GM21447 (cell line): ENCODE data around the gene NR4A1.

ENCODE experiments used
- ATAC-seq: cut with Tn5 transposase; IDR thresholded peaks from one replicate; pipeline ENCODE4 v1.9.1; 2021; ENCODE audit not compliant: unreplicated experiment

NR4A1 gene

DNA sequence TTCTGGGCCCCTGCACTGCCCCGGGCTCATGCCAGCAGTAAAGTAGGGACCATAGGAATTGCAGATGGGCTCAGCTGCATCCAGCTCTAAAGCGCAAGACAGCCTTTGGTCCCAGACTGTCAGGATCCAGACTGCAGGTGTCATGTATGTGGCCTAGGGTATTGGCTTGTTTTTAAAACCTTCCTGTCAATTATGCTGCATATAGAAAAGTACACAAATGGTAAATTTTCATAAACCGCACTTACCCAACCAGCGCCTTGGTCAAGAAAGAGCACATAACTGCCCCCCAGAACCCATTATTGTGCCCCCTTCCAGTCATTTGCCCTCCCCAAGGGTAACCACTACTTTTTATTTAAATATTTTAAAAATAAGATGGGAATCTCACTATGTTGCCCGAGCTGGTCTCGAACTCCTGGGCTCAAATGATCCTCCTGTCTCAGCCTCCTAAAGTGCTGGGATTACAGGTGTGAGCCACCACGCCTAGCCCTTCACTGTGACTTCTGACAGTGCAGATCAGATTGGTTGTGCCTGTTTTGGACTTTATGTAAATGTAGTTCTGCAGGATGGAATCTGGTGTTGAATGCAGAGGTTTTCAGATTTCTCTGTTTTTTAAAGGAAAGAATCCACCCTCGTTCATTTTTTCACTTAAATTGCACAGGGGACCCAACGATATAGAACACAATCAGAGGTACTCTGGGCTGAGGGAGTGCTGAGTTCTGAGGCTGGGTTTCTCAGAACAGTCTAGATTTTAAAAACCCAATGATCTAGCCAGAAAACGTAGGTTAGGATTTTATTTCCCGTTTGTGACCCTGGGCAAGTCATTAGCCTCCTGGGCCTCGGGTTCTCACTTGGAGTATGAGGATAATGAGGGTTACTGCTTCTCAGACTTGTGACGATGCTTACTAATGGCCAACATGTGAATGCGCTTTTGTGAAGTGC is 6.7 kb downstream of the NR4A1 start:
- ATAC-seq, result no peak

DNA sequence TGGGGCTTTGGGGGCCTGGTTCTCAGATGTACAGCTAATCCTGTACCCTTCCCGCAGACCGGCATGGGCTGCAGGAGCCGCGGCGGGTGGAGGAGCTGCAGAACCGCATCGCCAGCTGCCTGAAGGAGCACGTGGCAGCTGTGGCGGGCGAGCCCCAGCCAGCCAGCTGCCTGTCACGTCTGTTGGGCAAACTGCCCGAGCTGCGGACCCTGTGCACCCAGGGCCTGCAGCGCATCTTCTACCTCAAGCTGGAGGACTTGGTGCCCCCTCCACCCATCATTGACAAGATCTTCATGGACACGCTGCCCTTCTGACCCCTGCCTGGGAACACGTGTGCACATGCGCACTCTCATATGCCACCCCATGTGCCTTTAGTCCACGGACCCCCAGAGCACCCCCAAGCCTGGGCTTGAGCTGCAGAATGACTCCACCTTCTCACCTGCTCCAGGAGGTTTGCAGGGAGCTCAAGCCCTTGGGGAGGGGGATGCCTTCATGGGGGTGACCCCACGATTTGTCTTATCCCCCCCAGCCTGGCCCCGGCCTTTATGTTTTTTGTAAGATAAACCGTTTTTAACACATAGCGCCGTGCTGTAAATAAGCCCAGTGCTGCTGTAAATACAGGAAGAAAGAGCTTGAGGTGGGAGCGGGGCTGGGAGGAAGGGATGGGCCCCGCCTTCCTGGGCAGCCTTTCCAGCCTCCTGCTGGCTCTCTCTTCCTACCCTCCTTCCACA is 7.6 kb downstream of the NR4A1 start:
- no peak for ATAC-seq

DNA sequence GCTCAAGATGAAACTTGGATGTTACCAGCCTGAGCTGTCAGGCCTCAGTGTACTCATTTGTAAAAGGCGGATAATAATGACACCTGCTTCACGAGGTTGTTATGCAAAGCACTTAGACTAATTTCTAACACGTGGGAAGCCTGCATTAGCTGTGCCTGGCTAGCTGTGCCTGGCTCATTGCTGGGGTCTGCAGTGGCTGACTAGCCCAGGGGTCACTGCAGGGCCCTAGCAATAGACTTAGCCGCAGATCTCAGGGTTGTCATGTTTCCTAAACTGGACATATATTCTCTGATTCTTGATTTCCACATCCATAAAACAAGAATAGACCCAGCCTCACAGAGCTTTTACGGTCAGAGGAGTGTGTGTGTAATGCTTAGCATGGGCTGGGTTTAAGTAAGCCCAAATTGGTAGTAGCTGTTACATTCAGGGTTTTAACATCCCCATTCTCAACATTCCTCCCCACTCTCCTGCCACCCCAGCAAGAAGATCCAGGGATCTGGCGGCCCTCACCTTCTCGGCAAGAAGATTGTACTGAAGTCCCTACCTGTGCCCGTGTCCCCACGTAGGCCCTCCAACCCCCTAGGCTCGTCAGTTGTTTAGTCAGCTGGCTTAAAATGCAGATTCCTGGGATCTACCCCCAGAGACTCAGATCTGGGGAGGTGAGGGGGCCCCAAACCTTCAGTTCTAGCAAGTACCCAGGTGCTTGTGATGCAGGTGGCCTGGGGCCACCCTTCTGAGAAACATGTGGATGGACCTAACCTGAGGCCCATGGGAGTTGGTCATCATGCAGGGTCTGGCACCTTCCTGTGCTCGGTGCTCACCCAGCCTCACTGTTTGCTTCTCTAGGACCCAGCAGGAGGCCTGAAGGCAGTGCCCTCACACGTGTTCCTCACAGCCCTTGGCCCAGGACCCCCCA is 8.6 kb downstream of the NR4A1 start:
- no peak for ATAC-seq

DNA sequence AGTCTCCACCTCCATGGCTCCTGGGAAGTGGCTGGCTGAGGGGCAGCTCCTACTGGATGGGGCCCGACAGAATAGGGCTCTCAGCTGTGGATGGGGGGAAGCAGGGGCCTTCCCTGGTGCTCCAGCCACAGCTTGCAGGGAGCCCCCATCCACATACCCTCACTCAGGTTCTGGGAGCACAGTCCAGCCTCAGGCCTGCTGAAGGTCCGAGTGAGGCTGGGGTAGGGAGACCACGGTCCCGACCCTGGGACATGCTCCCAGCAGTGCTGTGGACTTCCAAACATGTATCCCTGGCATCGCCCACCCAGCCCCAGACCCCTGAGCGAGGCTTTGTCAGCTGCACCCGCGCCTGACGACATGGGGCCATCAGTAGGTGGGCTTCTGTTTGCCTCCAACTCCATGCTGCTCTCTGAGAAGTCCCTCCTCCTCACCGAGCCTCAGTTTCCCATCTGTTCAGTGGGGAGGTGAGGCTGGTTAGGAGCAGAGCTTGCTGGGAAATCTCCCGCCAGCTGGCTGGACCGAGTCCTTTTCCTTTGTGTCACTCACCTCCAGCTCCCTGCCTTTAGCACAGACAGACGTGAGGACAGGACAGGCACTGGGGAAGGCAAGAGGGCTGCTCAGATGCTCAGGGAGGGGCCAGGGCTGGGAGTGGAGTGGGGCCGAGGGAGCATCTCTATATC is 9.4 kb downstream of the NR4A1 start:
- ATAC-seq, result no peak

DNA sequence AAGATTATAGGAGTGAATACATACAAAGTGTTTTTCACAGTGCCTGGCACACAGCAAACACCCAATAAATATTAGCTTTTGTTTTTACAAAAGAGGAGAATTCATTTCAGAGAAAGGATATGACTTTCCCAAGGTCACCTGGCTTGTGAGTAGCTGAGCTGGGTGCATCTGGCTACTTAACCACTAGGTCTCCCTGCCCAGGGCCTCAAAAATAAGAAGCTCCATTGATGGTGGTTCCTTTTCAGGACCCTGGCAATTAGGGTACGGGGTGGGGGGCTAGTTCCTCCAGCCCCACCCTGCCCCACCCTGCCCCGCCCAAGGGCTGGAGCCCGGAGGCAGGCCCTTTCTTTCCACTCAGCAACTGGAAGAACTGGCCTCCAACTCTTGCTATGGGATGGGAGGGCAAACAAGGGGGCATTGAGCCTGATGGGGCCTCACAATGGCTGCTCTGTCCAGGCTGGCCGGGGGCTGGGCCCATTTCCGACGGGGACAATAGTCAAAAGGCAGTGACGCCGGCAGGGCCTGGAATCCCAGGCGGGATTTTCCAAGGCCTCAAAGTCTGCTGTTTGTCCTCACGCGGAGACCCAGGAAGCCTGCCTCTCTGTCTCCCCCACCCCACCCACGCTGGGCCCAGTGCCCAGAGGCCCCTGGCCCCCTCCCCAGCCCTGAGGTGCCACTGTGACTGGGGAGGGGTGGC is 10.4 kb downstream of the NR4A1 start:
- ATAC-seq, result no peak

DNA sequence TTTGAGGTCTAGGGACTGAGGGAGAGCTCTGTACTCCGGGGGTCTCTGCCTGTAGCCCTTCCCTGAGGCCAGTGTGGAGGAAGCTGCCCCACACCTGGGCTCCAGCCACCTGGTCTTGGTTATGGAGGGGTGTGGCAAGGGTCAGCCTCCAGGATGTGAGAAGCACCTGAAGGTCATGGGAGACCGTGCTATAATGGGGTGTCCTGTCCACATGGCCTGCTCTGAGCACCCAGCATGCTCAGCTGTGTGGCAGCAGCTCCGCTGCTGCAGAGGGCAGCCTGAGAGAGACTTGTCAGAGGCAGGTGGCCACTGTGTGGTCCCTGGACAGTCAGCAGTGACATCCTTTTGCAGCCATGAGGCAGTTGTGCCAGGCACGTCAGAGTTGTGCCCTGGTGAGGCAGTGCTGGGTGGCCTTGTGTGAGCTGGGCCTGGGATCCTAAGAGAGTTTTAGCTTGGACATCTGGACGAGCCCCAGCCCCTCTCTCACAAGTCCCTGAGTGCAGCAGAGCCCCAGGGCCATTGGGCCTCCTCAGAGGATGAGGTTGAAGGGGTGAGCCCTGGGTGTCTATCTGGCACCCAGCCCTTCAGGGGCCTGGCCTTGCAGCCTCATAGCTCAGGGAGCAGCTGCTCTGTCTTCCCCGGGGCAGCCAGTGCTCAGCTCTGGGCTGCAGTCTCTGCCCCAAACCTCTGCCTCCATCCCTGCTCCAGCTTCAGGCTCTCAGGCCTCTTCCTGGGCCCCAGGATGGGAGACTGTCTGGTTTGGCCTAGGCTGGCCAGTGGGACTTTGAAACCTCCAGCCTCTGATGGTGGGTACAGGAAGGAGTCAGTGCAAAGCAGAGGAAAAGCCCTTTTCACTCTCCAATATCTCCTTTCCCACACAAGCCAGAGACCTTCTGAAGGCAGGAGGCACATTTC is 11.2 kb downstream of the NR4A1 start:
- ATAC-seq, result no peak

DNA sequence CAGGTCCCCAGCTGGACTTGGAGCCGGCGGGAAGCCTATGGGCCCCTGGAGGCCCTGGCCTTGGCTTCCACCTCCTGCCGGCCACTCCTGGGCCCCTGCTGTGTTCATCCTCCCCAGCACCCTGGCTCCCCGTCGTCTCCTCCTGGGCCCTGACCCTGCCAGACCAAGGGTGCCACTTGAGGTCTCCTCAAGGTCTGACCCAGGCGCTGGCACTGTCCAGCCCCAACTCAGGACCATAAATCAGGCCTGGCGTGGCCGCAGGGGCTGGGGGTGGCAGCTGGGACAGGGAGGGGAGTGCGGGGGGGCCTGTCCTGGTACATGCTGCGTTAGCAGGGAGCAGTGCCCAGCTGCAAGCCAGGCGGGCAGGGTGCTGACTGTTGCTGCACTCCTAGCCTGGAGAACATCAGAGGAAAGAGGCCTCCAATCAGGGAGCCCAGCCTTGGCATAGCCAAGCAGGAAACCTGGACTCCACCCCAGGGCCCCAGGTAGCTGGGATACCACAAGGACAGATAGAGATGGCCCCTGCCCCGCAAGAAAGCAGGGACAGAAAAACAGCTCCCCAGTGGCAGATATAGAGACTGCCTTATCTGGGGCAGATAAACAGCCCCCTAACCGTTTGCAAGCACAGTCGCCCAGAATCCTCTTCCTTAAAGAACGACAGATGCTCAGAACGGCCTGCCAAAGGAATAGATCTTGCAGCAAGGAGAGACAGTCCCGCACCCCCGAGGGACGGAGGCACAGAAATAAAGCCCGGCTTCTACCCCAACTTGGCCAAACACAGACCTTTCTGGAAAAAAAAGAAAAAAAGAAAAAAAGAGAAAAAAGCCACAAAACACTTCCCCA is 12.1 kb downstream of the NR4A1 start:
- no peak for ATAC-seq

DNA sequence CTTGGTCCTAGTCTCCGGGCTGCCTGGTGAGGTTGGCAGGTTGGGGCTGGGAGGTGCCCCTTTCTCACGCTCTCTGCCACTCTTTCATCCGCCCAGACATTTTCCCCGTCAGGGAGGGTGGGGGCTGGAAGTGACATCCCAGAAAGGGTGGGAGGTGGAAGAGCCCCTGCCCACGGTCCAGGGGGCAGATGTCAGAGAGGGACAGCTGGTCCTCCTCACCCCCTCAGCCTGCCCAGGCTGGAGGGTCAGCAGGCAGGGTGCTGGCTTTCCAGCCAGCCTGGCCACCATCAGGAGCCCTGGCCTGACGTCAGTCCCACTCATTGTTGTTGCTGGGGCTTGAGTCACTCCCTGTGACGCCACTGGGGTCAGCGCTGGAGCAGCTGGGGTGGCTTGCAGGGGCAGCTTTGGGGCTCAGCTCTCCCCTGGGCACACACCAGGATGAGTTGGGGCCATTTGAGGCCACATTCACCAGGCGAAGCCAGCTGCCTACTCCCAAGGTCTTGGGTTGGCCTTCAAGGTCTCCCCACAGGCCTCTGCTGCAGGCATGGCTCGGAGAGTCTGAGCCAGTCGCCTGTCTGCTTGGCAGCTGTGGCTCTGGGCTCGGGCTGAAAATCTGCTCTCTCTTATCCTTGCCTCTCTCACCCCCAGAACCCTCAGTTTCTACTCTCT is 12.9 kb downstream of the NR4A1 start:
- no peak for ATAC-seq

DNA sequence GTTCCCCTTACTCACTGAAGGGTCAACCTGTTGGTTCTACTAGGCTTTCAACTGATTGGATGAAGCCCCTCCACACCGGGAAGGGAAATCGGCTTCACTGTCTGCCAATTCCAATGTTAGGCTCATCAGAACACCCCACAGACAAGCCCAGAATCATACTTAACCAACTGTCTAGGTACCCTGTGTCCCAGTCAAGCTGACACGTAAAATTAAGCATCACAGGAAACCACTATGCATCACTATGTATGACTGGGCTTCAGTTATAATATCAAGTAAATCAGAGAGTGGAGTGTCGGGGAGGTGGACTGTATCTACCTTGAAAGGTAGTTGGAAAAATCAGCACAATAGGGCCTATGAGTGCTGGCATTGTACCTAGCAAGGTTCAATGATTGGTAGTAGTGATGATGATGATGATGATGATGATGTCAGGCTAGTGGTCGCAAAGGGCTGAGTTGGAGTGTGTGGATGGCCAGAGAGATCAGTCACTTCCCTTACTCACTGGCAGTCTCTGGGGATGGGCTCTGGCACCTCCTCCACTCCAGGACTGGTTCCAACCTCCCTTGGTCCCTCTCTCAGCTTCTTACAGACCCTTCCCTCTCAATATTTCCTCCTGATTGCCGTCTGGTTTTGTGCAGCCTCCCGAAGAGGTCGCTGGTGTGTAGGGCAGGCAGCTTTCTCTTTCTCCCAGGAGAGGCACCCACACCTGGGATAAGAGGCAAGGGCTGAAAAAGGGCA is 15.3 kb downstream of the NR4A1 start:
- ATAC-seq, result no peak

DNA sequence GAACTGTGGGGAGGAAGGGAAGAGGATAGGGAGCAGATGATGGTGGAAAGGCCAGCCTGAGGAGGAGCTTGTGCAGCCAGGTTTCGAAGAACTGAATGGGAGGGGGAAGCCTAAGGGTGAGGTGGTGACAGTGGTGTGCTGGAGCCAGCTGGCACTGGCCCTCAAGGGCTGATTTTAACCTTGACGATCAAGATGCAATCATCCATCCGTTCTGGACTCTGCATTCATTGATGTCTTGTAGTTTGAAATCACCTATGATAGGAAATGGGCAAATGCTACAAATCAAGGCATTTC is 15.8 kb downstream of the NR4A1 start:
- no peak for ATAC-seq

DNA sequence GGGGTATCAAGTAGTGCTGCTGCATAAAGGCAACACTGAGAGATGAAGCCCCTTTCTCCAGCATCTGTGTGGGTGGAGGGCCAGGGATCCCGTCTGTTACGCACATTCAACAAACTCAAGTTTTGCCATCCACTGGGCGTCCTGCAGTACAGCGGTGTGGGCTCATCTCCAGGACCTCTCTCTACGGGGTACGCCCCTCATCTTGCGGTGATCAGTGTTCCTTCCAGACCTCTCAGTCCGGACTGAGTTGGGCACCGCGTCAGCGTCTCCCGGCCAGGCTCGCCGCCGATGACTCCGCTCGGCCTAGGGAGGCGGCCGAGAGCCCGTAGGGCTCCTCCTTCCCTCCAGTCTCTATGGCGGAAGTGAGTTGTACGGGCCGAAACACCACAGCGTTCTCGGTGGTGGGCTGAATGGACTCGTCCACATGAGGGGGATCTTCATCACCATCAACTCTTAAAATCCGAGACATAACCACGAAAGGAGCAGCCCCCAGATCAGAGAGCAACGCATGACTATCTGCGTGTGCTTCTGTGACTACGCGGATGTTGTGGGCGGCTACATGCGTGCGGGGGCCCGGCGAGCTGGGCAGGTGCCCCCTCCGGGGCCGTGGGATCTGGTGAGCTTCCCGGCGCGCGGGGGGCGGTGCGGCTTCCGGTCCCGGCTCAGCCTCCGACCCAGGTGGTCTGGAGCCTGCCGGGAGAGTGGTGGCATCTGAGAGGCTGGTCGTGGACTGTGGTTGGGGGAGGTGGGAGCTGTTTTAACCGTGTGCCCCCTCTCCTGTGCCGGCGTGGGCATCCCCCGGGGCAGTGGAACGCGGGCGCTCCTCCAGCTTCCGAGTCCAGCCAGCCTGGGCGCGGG is 18.3 kb downstream of the NR4A1 start, which contains the start of gene ATG101:
Gene ATG101, plus strand, starts transcription at position 652 of the 858 bp plus-strand sequence. CDS start 3,673 bp downstream, outside the sequence.
- peak; percentile 91 for ATAC-seq

DNA sequence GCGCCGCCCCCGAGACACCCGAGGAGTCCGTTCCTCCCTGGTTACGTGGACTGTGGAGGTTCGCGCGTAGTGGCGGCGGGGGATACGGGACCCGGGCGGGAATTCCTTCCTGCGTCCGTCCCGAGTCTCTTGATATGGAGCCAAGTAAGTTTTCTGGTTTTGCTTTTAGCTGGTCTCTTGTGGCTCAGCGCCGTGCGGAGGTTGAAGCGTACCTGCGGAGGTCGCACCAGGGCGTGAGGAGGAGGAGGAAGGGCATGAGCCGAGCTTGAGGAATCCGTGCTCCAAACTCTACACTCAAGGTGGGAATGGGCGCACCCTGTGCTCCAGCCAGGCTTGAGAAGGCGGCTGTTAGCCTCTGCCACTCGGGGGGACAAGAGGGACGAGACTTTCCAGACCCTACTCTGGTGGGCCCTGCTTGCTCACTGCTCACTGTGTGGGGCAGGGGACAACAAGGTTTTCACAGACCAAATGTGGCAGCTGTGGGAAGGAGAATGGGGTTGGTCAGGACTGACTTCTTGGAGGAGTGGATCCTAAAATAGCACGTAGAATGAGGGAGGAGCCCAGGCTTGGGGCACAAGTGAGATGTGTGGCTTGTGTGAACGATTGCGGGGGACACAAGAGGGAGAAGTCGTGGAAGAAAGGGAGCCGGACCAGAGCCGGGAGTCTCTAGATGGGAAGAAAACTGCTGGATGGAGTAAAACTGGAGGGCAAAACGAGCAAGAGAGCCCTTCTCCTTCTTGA is 19.1 kb downstream of the NR4A1 start:
- ATAC-seq, result no peak

DNA sequence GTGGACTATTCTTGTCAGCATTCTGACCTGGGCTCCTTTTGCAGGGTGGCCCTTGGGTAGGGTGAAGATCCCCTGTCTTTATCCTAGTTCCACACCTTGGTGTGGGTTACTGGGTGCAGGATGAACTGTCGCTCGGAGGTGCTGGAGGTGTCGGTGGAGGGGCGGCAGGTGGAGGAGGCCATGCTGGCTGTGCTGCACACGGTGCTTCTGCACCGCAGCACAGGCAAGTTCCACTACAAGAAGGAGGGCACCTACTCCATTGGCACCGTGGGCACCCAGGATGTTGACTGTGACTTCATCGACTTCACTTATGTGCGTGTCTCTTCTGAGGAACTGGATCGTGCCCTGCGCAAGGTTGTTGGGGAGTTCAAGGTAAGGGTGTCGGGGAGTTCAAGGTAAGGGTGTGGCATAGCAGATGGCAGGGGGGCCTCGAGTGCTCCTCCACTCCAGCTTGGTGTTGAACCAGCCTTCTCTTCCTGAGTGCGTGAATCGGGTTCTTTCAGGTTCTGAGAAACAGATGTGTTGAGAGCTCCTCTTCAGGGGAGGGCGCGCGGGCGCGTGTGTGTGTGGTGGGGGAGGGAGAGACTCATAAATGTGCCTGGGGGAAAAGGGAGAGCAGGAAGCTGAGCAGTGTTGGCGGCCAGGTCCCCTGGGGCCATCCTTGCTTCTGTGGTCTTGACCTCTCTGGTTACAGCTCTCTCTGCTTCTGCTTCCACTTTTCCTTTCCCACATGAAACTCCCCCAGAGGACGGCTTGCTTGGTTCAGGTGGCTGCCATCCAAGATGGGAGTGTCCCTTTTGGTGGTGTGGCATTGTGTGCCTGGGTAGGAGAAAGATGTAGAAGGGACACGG is 22.5 kb downstream of the NR4A1 start:
- ATAC-seq, result no peak

DNA sequence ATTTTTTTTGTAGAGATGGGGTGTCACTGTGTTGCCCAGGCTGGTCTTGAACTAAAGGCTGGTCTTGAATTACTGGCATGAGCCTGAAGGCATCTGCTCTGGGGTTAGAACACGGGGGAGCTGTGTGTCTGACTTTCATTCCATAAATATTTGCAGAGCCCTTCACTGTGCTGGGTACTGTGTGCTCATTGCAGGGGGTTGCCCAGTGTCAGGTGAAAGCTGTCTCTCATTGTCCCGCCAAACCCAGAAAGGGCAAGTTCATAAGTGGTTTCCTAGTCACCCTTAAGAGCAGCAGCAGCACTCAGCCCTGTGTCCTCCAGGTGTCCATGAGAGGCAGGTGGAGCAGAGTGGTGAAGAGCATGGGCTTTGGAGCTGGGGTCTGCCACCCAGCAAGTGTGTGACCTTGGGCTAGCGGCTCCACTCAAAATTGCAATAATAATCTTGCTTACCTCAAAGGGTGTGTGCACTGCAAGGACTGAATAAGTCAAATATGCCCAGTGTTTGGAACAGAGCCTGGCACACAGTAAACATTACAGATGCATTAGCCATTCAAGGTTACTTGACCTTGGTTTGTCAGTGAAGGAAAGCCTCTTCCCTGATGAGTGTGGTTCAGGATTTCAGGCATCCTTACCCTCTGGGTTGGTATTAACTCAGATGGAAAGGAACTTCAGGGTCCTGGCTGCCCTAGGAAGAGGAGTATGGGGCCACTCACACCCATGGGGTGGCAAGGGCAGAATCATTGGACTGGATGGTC is 23.9 kb downstream of the NR4A1 start:
- no peak for ATAC-seq
